GM20000 (cell line): ENCODE results near the gene PRKAR1B.
"Not testable (repeated sequence)": the region's sequence is repeated elsewhere in the genome, so short reads cannot be mapped to it uniquely, and the experiment has no call there.

Experiments
- DNase-seq: peaks from one replicate; pipeline ENCODE4 v3.0.0; 2012; ENCODE audit warnings: low spot score
- CTCF ChIP-seq: IDR thresholded peaks from 2 replicates; pipeline ENCODE4 v1.5.1; 2012; ENCODE audit warnings: mild to moderate bottlenecking, control low read depth; ENCODE audit errors: extremely low read depth, missing control alignments

The PRKAR1B gene

GRCh38 chr7:750111-750905, 23.2 kb upstream of the PRKAR1B start:
- no peak for TF ChIP-seq CTCF
- no peak for DNase-seq

GRCh38 chr7:749140-749551, 22.1 kb upstream of the PRKAR1B start:
- TF ChIP-seq CTCF, result no peak
- DNase-seq, result no peak

GRCh38 chr7:748446-748845, 21.4 kb upstream of the PRKAR1B start:
- DNase-seq, result no peak
- TF ChIP-seq CTCF, result no peak

GRCh38 chr7:747186-747585, 20.1 kb upstream of the PRKAR1B start:
- TF ChIP-seq CTCF, result no peak
- no peak for DNase-seq

GRCh38 chr7:746155-747061, 19.3 kb upstream of the PRKAR1B start:
- no peak for TF ChIP-seq CTCF
- no peak for DNase-seq

GRCh38 chr7:745431-746154, 18.5 kb upstream of the PRKAR1B start:
- DNase-seq, result no peak
- no peak for TF ChIP-seq CTCF

GRCh38 chr7:744854-745430, 17.9 kb upstream of the PRKAR1B start:
- DNase-seq, result no peak
- TF ChIP-seq CTCF, result no peak

- not testable (repeated sequence) for DNase-seq
Observed at GRCh38 chr7:744128-744520, 17.0 kb upstream of the PRKAR1B start.

GRCh38 chr7:743341-744127, 16.5 kb upstream of the PRKAR1B start:
- not testable (repeated sequence) for DNase-seq
